T-helper 1 cell treated with Interleukin-12 subunit alpha and Interleukin-12 subunit beta and Interleukin-4 antibody, amounts not matched to agents 30 μg/mL and 1 μg/mL, for 36 hours (primary cell): ENCODE results near the gene RBM14.
A peak's percentile ranks its signal among the peaks of the same experiment; 100 is the strongest.

Source experiments
- H3K27ac Mint-ChIP-seq: one replicate; pipeline ENCODE4 v1.8.0; 2021; ENCODE audit warnings: mild to moderate bottlenecking, mixed read lengths
- H3K27me3 Mint-ChIP-seq: one replicate; pipeline ENCODE4 v1.8.0; 2021; ENCODE audit warnings: low read depth, mixed read lengths
- H3K36me3 Mint-ChIP-seq: one replicate; pipeline ENCODE4 v1.8.0; 2021; ENCODE audit warnings: low read depth, mixed read lengths
- H3K4me1 Mint-ChIP-seq: one replicate; pipeline ENCODE4 v1.8.0; 2021; ENCODE audit warnings: low read depth, mixed read lengths
- H3K4me3 Mint-ChIP-seq: one replicate; pipeline ENCODE4 v1.8.0; 2021; ENCODE audit warnings: mild to moderate bottlenecking, moderate library complexity, mixed read lengths
- H3K9me3 Mint-ChIP-seq: one replicate; pipeline ENCODE4 v1.8.0; 2021; ENCODE audit warnings: mixed read lengths

The RBM14 gene

GRCh38 chr11:66609721-66610617 is 6.5 kb upstream of the RBM14 start:
- peak overlapping the region; percentile 50 for H3K27ac Mint-ChIP-seq
- H3K4me3 Mint-ChIP-seq, result no peak overlapping the region
- peaks cover 6% of the 10 kb centered on the region for H3K36me3 Mint-ChIP-seq
- peaks cover 8% of the 10 kb centered on the region for H3K4me1 Mint-ChIP-seq
- no peaks in the 10 kb centered on the region for H3K27me3 Mint-ChIP-seq
- peaks cover 3% of the 10 kb centered on the region for H3K9me3 Mint-ChIP-seq

- no peak overlapping the region for H3K4me3 Mint-ChIP-seq
- peaks cover 9% of the 10 kb centered on the region for H3K36me3 Mint-ChIP-seq
- H3K27ac Mint-ChIP-seq, result no peak overlapping the region
- peaks cover 3% of the 10 kb centered on the region for H3K9me3 Mint-ChIP-seq
- H3K27me3 Mint-ChIP-seq, result no peaks in the 10 kb centered on the region
- peaks cover 16% of the 10 kb centered on the region for H3K4me1 Mint-ChIP-seq
These were observed 4.0 kb upstream of the RBM14 start for GRCh38 chr11:66612458-66612857.

DNA sequence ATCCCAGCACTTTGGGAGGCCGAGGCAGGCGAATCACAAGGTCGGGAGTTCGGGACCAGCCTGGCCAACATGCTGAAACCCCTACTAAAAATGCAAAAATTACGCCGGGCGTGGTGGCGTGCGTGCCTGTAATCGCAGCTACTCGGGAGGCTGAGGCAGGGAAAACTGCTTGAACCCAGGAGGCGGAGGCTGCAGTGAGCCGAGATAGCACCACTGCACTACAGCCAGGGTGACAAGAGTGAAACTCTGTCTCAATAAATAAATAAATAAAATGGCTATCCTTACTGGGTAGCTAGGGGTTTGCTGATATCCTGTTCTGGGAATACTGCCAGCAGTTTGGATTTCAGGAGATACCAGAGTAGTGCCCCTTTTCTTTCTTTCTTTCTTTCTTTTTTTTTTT is 2.4 kb upstream of the RBM14 start:
- no peaks in the 10 kb centered on the region for H3K27me3 Mint-ChIP-seq
- H3K4me3 Mint-ChIP-seq, result no peak overlapping the region
- peaks cover 3% of the 10 kb centered on the region for H3K9me3 Mint-ChIP-seq
- H3K4me1 Mint-ChIP-seq, result peaks cover 31% of the 10 kb centered on the region
- no peak overlapping the region for H3K27ac Mint-ChIP-seq
- H3K36me3 Mint-ChIP-seq, result peaks cover 24% of the 10 kb centered on the region

DNA sequence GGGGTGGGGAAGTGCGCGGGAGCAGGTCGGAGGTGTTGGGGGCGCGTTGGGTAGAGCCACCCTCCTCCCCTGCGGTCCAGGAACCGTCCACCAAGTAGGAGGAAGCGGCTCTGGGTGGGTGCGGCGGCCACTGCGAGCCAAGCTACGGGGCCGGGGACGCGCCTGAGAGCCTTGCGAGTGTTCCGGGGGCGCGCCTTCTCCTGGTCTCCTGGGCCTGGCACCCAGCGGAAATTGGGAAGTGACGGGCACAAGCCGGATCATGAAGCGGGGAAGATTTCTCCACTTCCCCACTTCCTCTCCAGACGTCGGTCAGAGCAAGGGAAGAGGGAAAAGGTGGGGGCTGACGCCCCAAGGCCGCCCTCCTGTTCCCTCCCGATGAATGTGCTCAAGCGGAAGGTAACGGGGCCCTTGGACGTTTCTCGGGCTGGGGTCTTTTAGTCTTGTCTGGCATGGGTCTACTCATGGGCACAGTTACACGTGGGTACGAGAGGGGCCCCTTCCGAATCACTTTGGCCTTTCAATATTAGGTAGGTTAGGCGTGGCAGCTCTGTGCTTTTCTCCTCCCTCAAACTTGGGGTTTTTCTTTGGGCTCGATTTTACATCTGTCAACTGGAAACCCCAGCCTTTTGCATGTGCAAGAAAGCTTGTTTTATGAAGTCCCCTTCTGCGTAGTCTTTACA is 865 bp downstream of the RBM14 start:
- Mint-ChIP-seq H3K27ac (peak overlapping the region; percentile 98), H3K9me3 (no peaks in the 10 kb centered on the region), H3K27me3 (no peaks in the 10 kb centered on the region), H3K4me3 (peak overlapping the region; percentile 97), H3K4me1 (peaks cover 40% of the 10 kb centered on the region), H3K36me3 (peaks cover 31% of the 10 kb centered on the region)

- Mint-ChIP-seq H3K4me3 (peak overlapping the region; percentile 97), H3K27me3 (no peaks in the 10 kb centered on the region), H3K36me3 (peaks cover 46% of the 10 kb centered on the region), H3K4me1 (peaks cover 58% of the 10 kb centered on the region), H3K27ac (peak overlapping the region; percentile 98), H3K9me3 (no peaks in the 10 kb centered on the region)
These were observed 2.7 kb downstream of the RBM14 start for GRCh38 chr11:66619080-66619554.

DNA sequence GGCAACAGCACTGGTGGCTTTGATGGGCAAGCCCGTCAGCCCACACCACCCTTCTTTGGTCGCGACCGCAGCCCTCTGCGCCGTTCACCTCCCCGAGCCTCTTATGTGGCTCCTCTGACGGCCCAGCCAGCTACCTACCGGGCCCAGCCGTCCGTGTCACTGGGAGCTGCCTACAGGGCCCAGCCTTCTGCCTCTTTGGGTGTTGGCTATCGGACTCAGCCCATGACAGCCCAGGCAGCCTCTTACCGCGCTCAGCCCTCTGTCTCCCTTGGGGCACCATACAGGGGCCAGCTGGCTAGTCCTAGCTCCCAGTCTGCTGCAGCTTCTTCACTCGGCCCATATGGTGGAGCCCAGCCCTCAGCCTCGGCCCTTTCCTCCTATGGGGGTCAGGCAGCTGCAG is 8.0 kb downstream of the RBM14 start:
- Mint-ChIP-seq H3K4me1 (peaks cover 38% of the 10 kb centered on the region), H3K27ac (no peak overlapping the region), H3K9me3 (no peaks in the 10 kb centered on the region), H3K36me3 (peaks cover 55% of the 10 kb centered on the region), H3K4me3 (no peak overlapping the region), H3K27me3 (no peaks in the 10 kb centered on the region)

- Mint-ChIP-seq H3K27ac (no peak overlapping the region), H3K36me3 (peaks cover 58% of the 10 kb centered on the region)
These were observed 8.8 kb downstream of the RBM14 start for GRCh38 chr11:66625041-66625751.

GRCh38 chr11:66625752-66626149 is 9.3 kb downstream of the RBM14 start:
- Mint-ChIP-seq H3K9me3 (no peaks in the 10 kb centered on the region), H3K27me3 (no peaks in the 10 kb centered on the region), H3K36me3 (peaks cover 60% of the 10 kb centered on the region), H3K27ac (no peak overlapping the region), H3K4me1 (peaks cover 31% of the 10 kb centered on the region), H3K4me3 (no peak overlapping the region)

More at GRCh38 chr11:66625041-66625751, 8.8 kb downstream of the RBM14 start:
- Mint-ChIP-seq H3K4me3 (no peak overlapping the region), H3K9me3 (no peaks in the 10 kb centered on the region), H3K27me3 (no peaks in the 10 kb centered on the region), H3K4me1 (peaks cover 36% of the 10 kb centered on the region)

GRCh38 chr11:66626382-66626781 is 10.0 kb downstream of the RBM14 start:
- H3K9me3 Mint-ChIP-seq, result no peaks in the 10 kb centered on the region
- peaks cover 29% of the 10 kb centered on the region for H3K4me1 Mint-ChIP-seq
- H3K4me3 Mint-ChIP-seq, result no peak overlapping the region
- H3K27ac Mint-ChIP-seq, result no peak overlapping the region
- H3K27me3 Mint-ChIP-seq, result no peaks in the 10 kb centered on the region
- H3K36me3 Mint-ChIP-seq, result peaks cover 56% of the 10 kb centered on the region

DNA sequence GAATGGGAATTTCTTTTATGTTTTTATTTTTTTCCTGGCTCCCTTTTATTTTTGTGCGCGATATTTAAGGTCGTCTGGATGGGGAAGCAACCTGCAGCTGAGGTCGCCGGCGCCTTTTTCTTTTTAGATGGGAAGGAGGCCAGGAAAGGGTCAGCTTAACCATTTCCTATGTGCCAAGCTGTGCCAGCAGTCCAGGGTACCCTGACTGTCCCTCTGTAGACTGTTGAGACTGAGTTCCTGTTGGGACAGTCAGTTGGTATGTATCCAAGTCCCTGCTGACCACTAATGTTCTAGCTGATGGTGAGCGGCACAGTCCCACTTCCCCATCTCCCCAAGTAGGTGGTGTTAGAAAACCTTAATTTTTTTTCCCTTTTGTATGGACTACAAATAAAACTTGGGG is 10.5 kb downstream of the RBM14 start:
- no peaks in the 10 kb centered on the region for H3K27me3 Mint-ChIP-seq
- no peaks in the 10 kb centered on the region for H3K9me3 Mint-ChIP-seq
- H3K27ac Mint-ChIP-seq, result no peak overlapping the region
- H3K4me3 Mint-ChIP-seq, result no peak overlapping the region
- peaks cover 58% of the 10 kb centered on the region for H3K36me3 Mint-ChIP-seq
- H3K4me1 Mint-ChIP-seq, result peaks cover 26% of the 10 kb centered on the region

- no peaks in the 10 kb centered on the region for H3K27me3 Mint-ChIP-seq
- peaks cover 18% of the 10 kb centered on the region for H3K4me1 Mint-ChIP-seq
- no peaks in the 10 kb centered on the region for H3K9me3 Mint-ChIP-seq
- H3K4me3 Mint-ChIP-seq, result no peak overlapping the region
- no peak overlapping the region for H3K27ac Mint-ChIP-seq
- H3K36me3 Mint-ChIP-seq, result peaks cover 55% of the 10 kb centered on the region
These were observed 11.7 kb downstream of the RBM14 start for GRCh38 chr11:66628061-66628603.

- Mint-ChIP-seq H3K4me1 (peaks cover 9% of the 10 kb centered on the region), H3K9me3 (no peaks in the 10 kb centered on the region), H3K4me3 (no peak overlapping the region), H3K27me3 (no peaks in the 10 kb centered on the region), H3K27ac (no peak overlapping the region), H3K36me3 (peaks cover 46% of the 10 kb centered on the region)
These were observed 12.9 kb downstream of the RBM14 start for GRCh38 chr11:66629356-66629755.

DNA sequence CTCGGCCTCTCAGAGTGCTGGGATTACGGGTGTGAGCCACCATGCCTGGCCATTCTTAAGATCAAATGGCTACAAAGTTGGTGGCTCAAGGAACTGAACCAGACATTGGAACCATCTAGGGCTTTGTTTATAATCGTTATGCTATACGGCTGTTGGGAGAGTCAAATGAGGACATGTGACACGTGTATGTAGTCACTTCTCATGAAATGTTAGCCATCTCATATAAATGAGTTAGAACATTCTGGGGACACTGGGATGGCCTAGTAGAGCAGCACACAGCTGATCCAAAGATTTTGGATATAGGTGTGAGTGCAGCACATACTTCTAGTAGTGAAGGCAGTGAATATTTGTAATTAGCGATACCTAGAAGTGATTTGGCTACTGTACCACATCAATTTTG is 15.5 kb downstream of the RBM14 start:
- Mint-ChIP-seq H3K27me3 (no peaks in the 10 kb centered on the region), H3K4me1 (peaks cover 18% of the 10 kb centered on the region)

GRCh38 chr11:66632952-66633351 is 16.5 kb downstream of the RBM14 start:
- Mint-ChIP-seq H3K27me3 (no peaks in the 10 kb centered on the region), H3K4me3 (no peak overlapping the region), H3K9me3 (no peaks in the 10 kb centered on the region), H3K36me3 (peaks cover 28% of the 10 kb centered on the region), H3K27ac (no peak overlapping the region), H3K4me1 (peaks cover 26% of the 10 kb centered on the region)

More for the DNA sequence above, 15.5 kb downstream of the RBM14 start:
- Mint-ChIP-seq H3K4me3 (no peak overlapping the region), H3K36me3 (peaks cover 37% of the 10 kb centered on the region), H3K9me3 (no peaks in the 10 kb centered on the region), H3K27ac (no peak overlapping the region)
